NAMALWA (cell line): ENCODE data around the gene TMEM123.
"Not testable (repeated sequence)": the region's sequence is repeated elsewhere in the genome, so short reads cannot be mapped to it uniquely, and the experiment has no call there.

Source experiments
- DNase-seq: peaks from one replicate; pipeline ENCODE4 v3.0.0-alpha.2; 2015; ENCODE audit warnings: low spot score

Gene TMEM123

DNA sequence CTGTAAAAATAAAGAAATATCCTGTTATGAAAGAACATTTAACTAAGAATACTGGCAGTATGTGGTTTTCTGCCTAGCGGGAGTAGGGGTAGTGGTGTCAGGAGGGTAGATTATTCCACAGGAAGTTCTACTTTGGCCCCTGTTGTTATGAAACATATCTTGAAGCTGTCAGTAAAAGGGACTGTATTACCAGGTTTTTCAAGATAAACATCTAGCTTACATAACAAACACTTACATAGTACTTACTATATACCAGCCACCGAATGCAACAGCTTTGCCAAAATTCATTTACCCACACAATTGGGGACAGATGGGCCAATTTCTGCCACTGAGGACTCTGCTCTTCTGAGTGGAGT is 3.7 kb downstream of the TMEM123 start:
- no peak for DNase-seq

GRCh38 chr11:102447941-102448868 is 4.4 kb downstream of the TMEM123 start:
- no peak for DNase-seq

DNA sequence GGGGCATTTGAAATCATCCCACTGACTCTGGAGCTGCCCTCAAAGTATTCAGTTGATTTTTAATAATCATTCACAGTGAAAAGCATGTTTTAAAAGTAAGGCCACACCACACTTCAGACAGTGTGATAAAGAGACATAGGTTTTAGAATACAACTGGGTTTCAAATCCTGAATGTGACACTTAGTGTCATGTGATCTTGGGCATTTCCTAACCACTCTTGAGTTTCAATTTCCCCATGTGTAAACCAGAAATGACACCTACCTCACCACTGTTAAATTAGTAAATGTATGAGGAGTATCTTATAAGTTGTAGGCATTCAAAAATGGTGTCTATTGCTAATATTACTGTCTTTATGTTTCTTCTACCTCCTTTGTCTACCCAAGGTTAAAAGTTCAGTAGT is 5.4 kb downstream of the TMEM123 start:
- DNase-seq, result no peak

DNA sequence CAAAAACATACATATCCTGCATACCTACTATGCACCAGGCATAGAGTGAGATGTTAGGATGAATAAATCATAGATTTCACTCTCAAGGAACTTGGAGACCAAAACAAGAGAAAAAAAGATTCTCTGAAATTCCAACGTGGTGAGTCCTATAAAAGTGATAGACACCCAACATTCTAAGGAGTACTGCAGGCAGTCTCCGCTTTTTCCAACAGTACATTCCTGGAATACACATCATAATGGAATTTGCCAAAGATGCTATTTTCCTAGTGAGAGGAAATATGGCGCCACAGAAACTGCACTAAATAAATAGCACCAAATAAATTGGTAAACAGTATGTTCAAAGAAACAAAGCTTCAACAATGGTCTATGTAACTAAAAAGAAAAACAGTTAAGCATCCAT is 6.0 kb downstream of the TMEM123 start:
- DNase-seq, result no peak

DNA sequence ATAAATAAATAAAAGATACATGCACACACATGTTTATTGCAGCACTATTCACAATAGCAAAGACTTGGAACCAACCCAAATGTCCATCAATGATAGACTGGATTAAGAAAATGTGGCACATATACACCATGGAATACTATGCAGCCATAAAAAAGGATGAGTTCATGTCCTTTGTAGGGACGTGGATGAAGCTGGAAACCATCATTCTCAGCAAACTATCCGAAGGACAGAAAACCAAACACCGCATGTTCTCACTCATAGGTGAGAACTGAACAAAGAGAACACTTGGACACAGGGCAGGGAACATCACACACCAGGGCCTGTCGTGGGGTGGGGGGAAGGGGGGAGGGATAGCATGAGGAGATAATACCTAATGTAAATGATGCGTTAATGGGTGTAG is 7.9 kb downstream of the TMEM123 start:
- not testable (repeated sequence) for DNase-seq

DNA sequence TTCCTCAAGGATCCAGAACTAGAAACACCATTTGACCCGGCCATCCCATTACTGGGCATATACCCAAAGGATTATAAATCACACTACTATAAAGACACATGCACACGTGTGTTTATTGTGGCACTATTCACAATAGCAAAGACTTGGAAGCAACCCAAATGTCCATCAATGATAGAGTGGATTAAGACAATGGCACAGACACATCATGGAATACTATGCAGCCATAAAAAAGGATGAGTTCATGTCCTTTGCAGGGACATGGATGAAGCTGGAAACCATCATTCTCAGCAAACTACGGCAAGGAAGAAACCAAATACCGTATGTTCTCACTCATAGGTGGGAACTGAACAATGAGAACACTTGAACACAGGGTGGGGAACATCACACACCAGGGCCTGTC is 8.4 kb downstream of the TMEM123 start:
- DNase-seq, result not testable (repeated sequence)

DNA sequence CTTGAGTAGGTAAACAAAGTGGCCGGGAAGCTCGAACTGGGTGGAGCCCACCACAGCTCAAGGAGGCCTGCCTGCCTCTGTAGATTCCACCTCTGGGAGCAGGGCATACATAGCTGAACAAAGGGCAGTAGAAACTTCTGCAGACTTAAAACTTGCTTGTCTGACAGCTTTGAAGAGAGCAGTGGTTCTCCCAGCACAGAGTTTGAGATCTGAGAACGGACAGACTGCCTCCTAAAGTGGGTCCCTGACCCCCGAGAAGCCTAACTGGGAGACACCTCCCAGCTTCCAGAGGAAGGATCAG is 13.6 kb downstream of the TMEM123 start:
- DNase-seq, result not testable (repeated sequence)

- no peak for DNase-seq
Observed at GRCh38 chr11:102438311-102439062, 14.1 kb downstream of the TMEM123 start.

DNA sequence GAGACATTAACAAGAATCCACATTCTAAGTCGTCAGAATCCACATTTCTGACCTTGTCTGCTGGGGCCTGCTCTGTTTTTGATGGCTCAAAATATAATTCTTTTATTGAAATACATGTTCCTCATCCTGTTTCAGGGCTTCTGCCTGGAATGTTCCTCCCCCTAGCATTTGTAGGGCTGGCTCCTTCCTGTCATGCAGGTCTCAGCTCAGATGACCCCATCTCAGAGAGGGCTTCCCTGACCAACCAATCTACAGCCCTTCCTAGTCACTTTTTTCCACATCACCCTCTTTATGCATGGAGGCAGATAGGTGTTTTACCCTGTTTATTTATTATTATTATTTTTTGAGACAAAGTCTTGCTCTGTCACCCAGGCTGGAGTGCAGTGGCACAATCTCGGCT is 14.8 kb downstream of the TMEM123 start:
- no peak for DNase-seq

GRCh38 chr11:102436976-102437375 is 15.6 kb downstream of the TMEM123 start:
- no peak for DNase-seq

DNA sequence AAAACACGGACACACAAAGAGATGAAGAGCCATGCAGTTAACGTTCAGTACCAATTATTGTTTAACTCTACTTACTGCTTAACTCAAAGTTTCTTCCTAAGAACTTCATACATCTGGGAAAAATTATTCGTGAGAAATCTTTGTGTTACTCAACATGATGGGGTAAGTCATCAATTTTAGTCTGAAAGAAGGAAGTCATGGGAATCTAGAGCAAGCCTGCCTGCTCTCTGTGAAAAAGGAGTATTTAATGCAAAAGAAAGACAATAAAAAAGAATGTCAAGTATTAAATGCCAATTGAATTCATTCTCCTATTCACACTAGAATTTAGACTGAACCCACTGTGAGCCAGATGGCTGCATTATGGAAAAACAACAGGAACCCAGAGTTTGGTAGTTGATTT is 16.0 kb downstream of the TMEM123 start:
- DNase-seq, result no peak

DNA sequence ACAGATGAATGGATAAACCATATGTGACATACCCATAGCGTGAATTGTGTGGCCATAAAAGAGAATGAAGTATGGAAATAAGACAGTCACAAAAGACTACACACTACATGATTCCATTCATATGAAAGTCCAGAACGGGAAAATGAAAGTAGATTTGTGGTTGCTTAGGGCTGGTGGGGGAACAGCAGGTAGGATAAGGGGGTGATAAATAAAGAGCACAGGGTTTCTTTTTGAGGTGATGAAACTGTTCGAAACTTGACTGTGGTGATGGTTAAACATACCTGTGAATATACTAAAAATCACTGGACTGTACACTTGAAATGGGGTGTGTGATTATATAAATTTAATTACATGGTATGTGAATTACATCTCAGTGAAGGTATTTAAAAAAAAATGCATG is 16.9 kb downstream of the TMEM123 start:
- DNase-seq, result no peak

DNA sequence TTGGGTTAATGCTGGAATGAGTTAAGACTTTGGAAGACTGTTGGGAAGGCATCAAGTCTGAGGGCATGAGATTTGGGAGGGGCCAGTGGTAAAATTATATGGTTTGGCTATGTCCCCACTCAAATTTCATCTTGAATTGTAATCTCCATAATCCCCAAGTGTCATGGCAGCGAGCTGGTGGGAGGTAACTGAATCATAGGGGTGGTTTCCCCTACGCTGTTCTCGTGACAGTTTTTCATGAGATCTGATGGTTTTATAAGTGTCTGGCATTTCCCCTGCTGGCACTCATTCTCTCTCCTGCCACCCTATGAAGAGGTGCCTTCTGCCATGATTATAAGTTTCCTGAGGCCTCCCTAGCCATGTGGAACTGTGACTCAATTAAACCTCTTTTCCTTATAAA is 19.0 kb downstream of the TMEM123 start:
- not testable (repeated sequence) for DNase-seq

DNA sequence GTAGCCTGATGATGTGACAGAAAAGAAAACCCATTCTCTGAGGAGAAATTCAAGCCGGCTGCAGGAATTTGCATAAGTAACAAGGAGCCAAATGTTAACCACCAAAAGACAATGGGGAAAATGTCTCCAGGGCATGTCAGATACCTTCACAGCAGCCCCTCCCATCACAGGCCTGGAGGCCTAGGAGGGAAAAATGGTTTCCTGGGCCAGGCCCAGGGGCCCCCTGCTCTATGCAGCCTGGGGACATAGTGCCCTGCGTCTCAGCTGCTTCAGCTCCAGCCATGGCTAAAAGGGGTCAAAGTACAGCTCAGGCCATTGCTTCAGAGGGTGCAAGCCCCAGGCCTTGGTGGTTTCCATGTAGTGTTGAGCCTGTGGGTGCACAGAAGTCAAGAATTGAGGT is 20.0 kb downstream of the TMEM123 start:
- DNase-seq, result not testable (repeated sequence)

GRCh38 chr11:102431404-102431803 is 21.2 kb downstream of the TMEM123 start:
- no peak for DNase-seq

DNA sequence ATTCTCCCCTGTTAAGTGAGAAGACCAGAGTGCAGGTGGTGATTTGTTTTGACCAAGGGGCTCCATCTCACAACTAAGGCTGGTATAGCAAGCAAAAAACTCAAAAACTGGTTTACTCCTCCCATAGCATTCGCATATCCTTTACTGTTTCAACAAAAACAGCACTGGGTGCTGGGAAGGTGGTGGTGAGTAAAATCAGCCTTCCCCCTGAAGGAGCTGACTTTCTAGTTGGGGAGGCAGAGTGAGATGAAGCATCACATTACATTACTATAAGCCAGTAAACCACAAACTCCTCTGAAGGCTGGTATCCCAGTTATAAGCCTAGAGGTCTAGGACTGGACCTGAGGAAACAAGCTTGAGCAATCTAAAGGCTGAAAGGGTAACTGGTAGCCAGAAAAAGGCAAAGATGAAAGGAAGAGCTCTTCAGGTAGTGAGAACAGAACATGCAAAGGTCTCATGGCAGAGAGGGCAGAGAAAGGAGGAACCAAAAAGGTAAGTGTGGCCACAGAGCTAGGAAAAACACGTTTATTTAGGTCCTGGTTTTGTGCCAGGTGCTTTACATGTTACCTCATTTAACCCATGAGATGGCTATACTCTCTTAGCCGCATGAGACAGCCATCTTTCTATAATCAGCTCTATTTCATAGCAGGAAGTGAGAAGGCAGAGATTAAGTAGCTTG is 22.3 kb downstream of the TMEM123 start:
- peak; percentile 73 for DNase-seq

DNA sequence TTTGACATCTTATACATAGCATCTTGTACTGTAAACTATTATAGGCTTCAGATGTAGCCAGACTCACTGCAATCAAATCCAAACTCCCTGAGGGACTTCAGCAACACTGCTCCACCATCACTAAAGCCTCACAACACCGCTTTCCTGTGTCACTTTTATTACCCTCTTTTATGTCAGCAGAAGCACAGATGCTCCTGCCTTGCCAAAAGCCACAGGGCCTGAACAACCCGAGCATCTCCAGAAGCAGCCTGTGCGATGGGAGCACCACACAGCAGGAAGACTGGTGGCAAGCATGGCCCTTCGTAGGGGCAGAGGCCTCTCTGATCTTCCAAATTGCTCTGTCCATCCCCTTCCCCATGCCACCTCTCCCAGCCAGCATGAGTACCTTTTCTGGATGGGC is 22.9 kb downstream of the TMEM123 start:
- no peak for DNase-seq

DNA sequence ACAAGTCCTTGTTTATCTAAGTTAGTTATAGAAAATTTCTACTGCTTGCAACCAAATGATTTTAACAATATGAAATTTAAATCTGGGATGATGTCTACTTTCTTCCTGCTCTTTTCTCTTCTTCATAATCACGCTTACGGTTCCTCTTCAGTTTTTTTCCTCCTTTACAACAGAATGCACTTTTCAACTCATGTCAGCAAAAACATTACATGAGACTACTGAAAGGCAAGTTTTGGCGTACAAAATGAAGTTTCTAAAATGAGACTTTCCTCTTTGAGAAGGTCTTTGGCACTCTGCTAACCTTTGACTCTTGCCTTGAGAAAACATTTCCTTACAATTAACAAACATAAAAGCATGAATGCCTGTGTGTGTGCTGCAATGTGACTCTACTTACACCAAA is 23.3 kb downstream of the TMEM123 start:
- DNase-seq, result no peak

DNA sequence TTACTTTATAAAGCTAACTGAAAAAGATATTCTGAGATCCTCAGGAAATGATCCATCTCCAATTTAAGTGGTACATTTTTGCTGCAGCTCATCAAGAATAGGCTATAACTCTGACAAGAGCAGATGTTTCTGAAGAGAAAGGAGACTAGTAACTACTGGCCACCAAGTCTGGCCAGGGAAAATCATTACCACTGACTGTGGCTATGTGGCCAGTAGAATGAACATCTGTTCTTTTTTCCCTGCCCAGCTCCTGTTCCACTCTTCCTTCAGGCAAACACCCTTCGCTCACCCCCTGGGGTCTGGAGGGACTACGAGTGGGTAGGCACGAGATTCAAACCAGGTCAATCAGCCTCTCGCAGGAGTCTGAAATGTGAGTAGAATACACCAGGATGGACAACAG is 23.9 kb downstream of the TMEM123 start:
- no peak for DNase-seq

DNA sequence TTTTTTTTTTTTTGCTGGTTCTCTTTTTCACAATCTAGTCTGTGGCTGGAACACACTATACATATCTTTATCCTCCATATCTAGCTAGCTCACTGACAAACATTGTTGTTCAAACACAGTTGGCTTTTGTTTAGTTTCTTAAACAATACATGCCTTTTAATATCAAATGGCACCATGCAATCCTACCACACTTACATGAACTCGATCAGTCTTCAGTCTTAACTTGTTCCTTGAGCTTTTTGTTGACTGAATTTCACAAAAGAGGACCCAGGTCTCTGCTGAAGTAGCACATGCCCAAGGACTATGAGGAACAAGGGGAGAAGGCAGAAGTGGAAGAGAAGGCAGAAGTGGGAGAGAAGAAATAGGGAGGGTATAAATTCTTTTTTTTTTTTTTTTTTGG is 25.5 kb downstream of the TMEM123 start:
- no peak for DNase-seq

GRCh38 chr11:102426570-102426969 is 26.0 kb downstream of the TMEM123 start:
- DNase-seq, result no peak

DNA sequence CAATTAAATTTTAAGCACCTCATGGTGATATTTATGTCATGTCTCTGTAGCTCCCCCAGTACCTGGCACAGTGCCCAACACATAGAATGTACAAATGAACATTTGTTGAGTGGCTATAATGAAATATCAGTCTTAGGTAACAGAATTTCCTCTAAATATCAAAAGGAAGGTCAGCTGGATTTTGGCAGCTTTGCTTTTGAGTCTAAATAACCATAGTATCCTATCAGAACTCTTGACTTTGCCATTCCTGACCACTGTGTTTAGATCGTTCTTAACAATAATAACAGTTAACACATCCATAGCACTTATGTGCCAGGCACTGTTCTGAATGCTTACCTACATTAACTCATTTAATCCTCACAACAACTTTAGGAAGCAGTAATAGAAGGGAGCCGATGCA is 26.6 kb downstream of the TMEM123 start:
- no peak for DNase-seq

- no peak for DNase-seq
Observed at GRCh38 chr11:102423936-102424335, 28.6 kb downstream of the TMEM123 start.
